BJ (cell line): ENCODE data around the gene PROSER3. TPM values are rescaled to one million over a fixed set of nuclear protein-coding genes. Genes with fewer than 3 reads are reported as not detected.

Experiments used
- CTCF ChIA-PET: fragments of 350-600 bp; formaldehyde crosslinking; extraction: SDS; loops from one replicate; lab custom pipeline; 2021; ENCODE audit warnings: antibody characterized with exemption, inconsistent platforms; lab: Yijun Ruan, JAX
- POLR2A ChIA-PET: fragments of 300-600 bp; sonication (Branson Sonifier 250); formaldehyde crosslinking; extraction: SDS; loops from one replicate; lab custom pipeline; 2021; ENCODE audit warnings: antibody characterized with exemption; lab: Charles Lee
- DNase-seq: peaks from one replicate; pipeline ENCODE4 v3.0.0-alpha.2; 2011; ENCODE audit warnings: low read depth
- H3K27me3 ChIP-seq: 2 replicates; pipeline ENCODE4 v1.6.0; 2011; ENCODE audit warnings: low read length; ENCODE audit not compliant: control insufficient read depth, insufficient read depth
- H3K36me3 ChIP-seq: 2 replicates; pipeline ENCODE4 v1.5.1; 2011; ENCODE audit warnings: low read length; ENCODE audit not compliant: control insufficient read depth, insufficient read depth
- H3K4me3 ChIP-seq: 2 replicates; pipeline ENCODE4 v1.5.1; 2011; ENCODE audit warnings: low read depth, mild to moderate bottlenecking, control low read depth, low read length
- polyA plus RNA-seq: library from polyadenylated mRNA; depleted of rRNA; stranded (reverse); fragments of >200 nt; gene quantifications from 2 replicates; pipeline ENCODE4 v1.2.3, GENCODE V29; 2011
- TF ChIP-seq, protein P1 (sequence below): IDR thresholded peaks from 2 replicates; pipeline ENCODE4 v1.5.1; 2011; ENCODE audit warnings: low read depth, mild to moderate bottlenecking, control low read depth, inconsistent platforms, low read length, moderate library complexity; ENCODE audit not compliant: insufficient read depth

PROSER3 gene
- polyA plus RNA-seq, 1 experiment, result 9.4 TPM

- peaks cover 3% of the 10 kb centered on the region for H3K36me3 ChIP-seq
- no peaks in the 10 kb centered on the region for H3K27me3 ChIP-seq
- no peak for DNase-seq
- ChIA-PET CTCF (no interaction called here), POLR2A (no interaction called here)
- no peak overlapping the region for H3K4me3 ChIP-seq
- TF ChIP-seq, protein P1, sequence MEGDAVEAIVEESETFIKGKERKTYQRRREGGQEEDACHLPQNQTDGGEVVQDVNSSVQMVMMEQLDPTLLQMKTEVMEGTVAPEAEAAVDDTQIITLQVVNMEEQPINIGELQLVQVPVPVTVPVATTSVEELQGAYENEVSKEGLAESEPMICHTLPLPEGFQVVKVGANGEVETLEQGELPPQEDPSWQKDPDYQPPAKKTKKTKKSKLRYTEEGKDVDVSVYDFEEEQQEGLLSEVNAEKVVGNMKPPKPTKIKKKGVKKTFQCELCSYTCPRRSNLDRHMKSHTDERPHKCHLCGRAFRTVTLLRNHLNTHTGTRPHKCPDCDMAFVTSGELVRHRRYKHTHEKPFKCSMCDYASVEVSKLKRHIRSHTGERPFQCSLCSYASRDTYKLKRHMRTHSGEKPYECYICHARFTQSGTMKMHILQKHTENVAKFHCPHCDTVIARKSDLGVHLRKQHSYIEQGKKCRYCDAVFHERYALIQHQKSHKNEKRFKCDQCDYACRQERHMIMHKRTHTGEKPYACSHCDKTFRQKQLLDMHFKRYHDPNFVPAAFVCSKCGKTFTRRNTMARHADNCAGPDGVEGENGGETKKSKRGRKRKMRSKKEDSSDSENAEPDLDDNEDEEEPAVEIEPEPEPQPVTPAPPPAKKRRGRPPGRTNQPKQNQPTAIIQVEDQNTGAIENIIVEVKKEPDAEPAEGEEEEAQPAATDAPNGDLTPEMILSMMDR, result no peak
These were observed 20.0 kb downstream of the PROSER3 start for GRCh38 chr19:35777961-35778360.

DNA sequence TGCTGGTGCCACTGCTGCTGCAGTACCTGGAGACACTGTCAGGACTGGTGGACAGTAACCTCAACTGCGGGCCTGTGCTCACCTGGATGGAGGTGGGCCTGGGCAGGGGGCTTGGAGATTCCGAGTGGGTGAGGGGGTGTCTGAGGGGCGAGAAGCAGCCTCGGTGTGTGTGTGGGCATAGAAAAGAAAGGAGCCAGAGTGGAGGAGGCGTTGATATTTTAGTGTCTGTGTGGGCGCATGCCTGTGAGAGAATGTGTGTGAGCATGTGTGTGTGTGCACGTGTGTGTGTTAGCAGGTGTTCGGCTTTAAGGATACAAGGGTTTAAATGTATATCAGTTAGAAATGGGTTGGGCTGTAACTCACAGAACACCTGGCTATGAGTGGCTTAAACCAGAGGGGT is 21.1 kb downstream of the PROSER3 start:
- H3K27me3 ChIP-seq, result no peaks in the 10 kb centered on the region
- TF ChIP-seq, protein P1, result no peak
- DNase-seq, result no peak
- no peak overlapping the region for H3K4me3 ChIP-seq
- ChIA-PET CTCF (no interaction called here), POLR2A (no interaction called here)
- H3K36me3 ChIP-seq, result peaks cover 4% of the 10 kb centered on the region

DNA sequence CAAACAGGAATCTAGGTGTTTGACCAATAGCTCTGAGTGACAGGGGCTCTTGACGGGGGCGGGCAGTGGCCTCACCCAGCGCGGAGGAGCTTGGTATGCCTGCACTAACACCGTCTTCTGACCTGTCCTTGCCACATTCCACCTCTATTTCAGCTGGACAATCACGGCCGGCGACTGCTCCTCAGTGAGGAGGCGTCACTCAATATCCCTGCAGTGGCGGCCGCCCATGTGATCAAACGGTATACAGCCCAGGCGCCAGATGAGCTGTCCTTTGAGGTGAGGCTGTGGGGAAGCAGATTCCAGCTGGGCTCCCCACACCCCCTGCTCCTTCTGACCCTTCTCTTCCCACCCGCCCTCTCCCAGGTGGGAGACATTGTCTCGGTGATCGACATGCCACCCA is 22.1 kb downstream of the PROSER3 start:
- ChIA-PET POLR2A (no interaction called here), CTCF (no interaction called here)
- Histone ChIP-seq H3K27me3 (no peaks in the 10 kb centered on the region), H3K4me3 (no peak overlapping the region), H3K36me3 (peaks cover 4% of the 10 kb centered on the region)
- no peak for DNase-seq
- TF ChIP-seq, protein P1, result no peak

DNA sequence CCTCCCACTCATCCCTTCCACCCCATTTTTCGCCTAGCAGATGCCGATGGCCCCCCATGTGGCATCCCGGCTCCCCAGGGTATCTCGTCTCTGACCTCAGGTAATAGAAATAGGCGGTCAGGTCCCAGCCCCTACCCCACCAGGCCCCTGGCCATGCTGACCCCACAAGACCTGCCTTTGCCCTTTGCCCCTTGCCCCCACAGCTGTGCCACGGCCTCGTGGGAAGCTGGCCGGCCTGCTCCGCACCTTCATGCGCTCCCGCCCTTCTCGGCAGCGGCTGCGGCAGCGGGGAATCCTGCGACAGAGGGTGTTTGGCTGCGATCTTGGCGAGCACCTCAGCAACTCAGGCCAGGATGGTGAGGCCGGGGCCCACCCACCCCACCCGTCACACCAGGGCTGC is 22.7 kb downstream of the PROSER3 start:
- ChIA-PET POLR2A (no interaction called here), CTCF (no interaction called here)
- no peak for DNase-seq
- H3K36me3 ChIP-seq, result peaks cover 4% of the 10 kb centered on the region
- TF ChIP-seq, protein P1, result no peak
- H3K4me3 ChIP-seq, result no peak overlapping the region
- no peaks in the 10 kb centered on the region for H3K27me3 ChIP-seq

- POLR2A ChIA-PET, result no interaction called here
- TF ChIP-seq, protein P1, result no peak
- Histone ChIP-seq H3K27me3 (no peaks in the 10 kb centered on the region), H3K4me3 (no peak overlapping the region), H3K36me3 (peaks cover 4% of the 10 kb centered on the region)
- no peak for DNase-seq
- CTCF ChIA-PET, result interaction anchor here (0.9 kb wide), 1 partner anchor 9 kb away, joined by 3 read pairs; no protein-coding TSS in a partner anchor
These were observed 23.7 kb downstream of the PROSER3 start for GRCh38 chr19:35781650-35782049.
